ENCODE measurements around the gene CDKN1A.

DNA sequence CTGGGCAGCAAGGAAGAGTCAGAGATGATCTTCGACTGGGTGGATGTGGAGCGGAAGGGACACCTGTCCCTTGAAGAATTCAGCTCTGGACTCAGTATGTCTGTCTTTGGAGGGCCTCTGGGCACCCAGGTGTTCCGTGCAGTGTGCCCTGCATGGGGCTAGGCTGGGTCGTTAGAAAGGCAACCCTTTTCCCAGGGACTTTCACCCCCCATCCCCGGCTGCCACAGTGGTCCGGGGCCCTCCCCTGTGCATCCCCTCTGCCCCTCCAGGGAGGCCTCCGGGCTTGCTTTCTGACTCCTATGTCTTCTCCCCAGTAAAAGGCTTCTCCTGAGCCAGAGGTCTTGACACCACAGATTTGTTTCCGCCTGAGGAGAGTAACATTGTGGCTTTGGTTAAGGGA, 35.3 kb downstream of the CDKN1A start:
- TF ChIP-seq, protein P1, sequence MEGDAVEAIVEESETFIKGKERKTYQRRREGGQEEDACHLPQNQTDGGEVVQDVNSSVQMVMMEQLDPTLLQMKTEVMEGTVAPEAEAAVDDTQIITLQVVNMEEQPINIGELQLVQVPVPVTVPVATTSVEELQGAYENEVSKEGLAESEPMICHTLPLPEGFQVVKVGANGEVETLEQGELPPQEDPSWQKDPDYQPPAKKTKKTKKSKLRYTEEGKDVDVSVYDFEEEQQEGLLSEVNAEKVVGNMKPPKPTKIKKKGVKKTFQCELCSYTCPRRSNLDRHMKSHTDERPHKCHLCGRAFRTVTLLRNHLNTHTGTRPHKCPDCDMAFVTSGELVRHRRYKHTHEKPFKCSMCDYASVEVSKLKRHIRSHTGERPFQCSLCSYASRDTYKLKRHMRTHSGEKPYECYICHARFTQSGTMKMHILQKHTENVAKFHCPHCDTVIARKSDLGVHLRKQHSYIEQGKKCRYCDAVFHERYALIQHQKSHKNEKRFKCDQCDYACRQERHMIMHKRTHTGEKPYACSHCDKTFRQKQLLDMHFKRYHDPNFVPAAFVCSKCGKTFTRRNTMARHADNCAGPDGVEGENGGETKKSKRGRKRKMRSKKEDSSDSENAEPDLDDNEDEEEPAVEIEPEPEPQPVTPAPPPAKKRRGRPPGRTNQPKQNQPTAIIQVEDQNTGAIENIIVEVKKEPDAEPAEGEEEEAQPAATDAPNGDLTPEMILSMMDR (IDR thresholded peaks at IDR 0.05), result no peak
- no peak for TF ChIP-seq POLR2A (IDR thresholded peaks at IDR 0.05)

Data from uterus (tissue), 2 donors.